ENCODE data around the gene GAREM2. TPM values are rescaled to one million over a fixed set of nuclear protein-coding genes. Genes with fewer than 3 reads are reported as not detected.

Gene GAREM2
- total RNA-seq, 1 experiment from 2014 or later = 2.8 TPM

DNA sequence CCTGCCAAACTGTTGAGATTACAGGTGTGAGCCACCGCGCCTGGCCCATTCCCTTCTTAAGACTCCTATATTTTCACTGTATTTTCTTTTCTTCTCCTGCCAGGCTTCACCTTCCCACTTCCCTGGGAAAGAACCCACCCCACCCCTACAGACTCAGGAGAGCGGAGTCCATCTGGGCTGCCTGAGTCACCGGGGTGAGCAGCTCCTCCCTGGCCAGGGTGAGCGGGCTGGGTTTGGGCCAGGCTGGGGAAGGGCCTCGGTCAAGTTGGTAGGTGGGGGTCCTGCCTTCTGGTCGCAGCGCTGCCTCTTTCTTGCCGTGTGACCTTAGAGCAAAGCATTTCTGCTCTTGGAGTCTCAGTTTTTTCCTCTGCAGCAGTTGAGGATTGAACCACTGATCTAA lies 2.1 kb upstream of the GAREM2 start:
- Histone ChIP-seq H3K27me3 (replicated peaks; ENCODE audit: insufficient read depth, low read depth, low read length, poor library complexity) (no peaks in the 10 kb centered on the region), H3K4me3 (ENCODE audit: low read depth, low read length, poor library complexity, severe bottlenecking) (no peak overlapping the region), H3K27ac (ENCODE audit: low read depth, low read length, poor library complexity, severe bottlenecking) (no peak overlapping the region), H3K9me3 (ENCODE audit: low read depth, low read length, poor library complexity, severe bottlenecking) (no peaks in the 10 kb centered on the region), H3K36me3 (ENCODE audit: insufficient read depth, low read length, poor library complexity, severe bottlenecking) (no peaks in the 10 kb centered on the region), H3K4me1 (ENCODE audit: insufficient read depth, low read length, poor library complexity, severe bottlenecking) (no peaks in the 10 kb centered on the region)
- ChIA-PET POLR2A (ENCODE audit: low non-redundant PET) (no interaction called here), CTCF (no interaction called here)
- no peak for TF ChIP-seq EZH2 (IDR thresholded peaks at IDR 0.05; ENCODE audit: borderline replicate concordance, low read depth, low read length, poor library complexity, severe bottlenecking)
- TF ChIP-seq, protein P1, sequence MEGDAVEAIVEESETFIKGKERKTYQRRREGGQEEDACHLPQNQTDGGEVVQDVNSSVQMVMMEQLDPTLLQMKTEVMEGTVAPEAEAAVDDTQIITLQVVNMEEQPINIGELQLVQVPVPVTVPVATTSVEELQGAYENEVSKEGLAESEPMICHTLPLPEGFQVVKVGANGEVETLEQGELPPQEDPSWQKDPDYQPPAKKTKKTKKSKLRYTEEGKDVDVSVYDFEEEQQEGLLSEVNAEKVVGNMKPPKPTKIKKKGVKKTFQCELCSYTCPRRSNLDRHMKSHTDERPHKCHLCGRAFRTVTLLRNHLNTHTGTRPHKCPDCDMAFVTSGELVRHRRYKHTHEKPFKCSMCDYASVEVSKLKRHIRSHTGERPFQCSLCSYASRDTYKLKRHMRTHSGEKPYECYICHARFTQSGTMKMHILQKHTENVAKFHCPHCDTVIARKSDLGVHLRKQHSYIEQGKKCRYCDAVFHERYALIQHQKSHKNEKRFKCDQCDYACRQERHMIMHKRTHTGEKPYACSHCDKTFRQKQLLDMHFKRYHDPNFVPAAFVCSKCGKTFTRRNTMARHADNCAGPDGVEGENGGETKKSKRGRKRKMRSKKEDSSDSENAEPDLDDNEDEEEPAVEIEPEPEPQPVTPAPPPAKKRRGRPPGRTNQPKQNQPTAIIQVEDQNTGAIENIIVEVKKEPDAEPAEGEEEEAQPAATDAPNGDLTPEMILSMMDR (conservative IDR thresholded peaks at IDR 0.05; ENCODE audit: low read depth, low read length) = no peak
- BruUV-seq (replicated peaks) = no TSS peak
- intact Hi-C loops (cut with micrococcal nuclease; ENCODE audit: unreplicated experiment) = no loop called here
- no peak for DNase-seq (ENCODE audit: low spot score)

GRCh38 chr2:26172189-26172870 lies 558 bp upstream of the GAREM2 start:
- intact Hi-C loops (cut with micrococcal nuclease; ENCODE audit: unreplicated experiment) = no loop called here
- TF ChIP-seq, protein P1 (conservative IDR thresholded peaks at IDR 0.05; ENCODE audit: low read depth, low read length) = no peak
- TF ChIP-seq EZH2 (IDR thresholded peaks at IDR 0.05; ENCODE audit: borderline replicate concordance, low read depth, low read length, poor library complexity, severe bottlenecking) = no peak
- Histone ChIP-seq H3K4me3 (ENCODE audit: low read depth, low read length, poor library complexity, severe bottlenecking) (peak overlapping the region; percentile 35), H3K27ac (ENCODE audit: low read depth, low read length, poor library complexity, severe bottlenecking) (no peak overlapping the region), H3K9me3 (ENCODE audit: low read depth, low read length, poor library complexity, severe bottlenecking) (no peaks in the 10 kb centered on the region), H3K36me3 (ENCODE audit: insufficient read depth, low read length, poor library complexity, severe bottlenecking) (no peaks in the 10 kb centered on the region), H3K4me1 (ENCODE audit: insufficient read depth, low read length, poor library complexity, severe bottlenecking) (no peaks in the 10 kb centered on the region), H3K27me3 (replicated peaks; ENCODE audit: insufficient read depth, low read depth, low read length, poor library complexity) (no peaks in the 10 kb centered on the region)
- ChIA-PET CTCF (interaction anchor here (0.6 kb wide), 1 partner anchor 201 kb away, joined by 3 read pairs; no protein-coding TSS in a partner anchor), POLR2A (ENCODE audit: low non-redundant PET) (no interaction called here)
- no peak for DNase-seq (ENCODE audit: low spot score)
- BruUV-seq (replicated peaks) = no TSS peak

- Histone ChIP-seq H3K4me3 (ENCODE audit: low read depth, low read length, poor library complexity, severe bottlenecking) (peak overlapping the region; percentile 68), H3K9me3 (ENCODE audit: low read depth, low read length, poor library complexity, severe bottlenecking) (no peaks in the 10 kb centered on the region), H3K27ac (ENCODE audit: low read depth, low read length, poor library complexity, severe bottlenecking) (no peak overlapping the region), H3K36me3 (ENCODE audit: insufficient read depth, low read length, poor library complexity, severe bottlenecking) (no peaks in the 10 kb centered on the region), H3K27me3 (replicated peaks; ENCODE audit: insufficient read depth, low read depth, low read length, poor library complexity) (no peaks in the 10 kb centered on the region), H3K4me1 (ENCODE audit: insufficient read depth, low read length, poor library complexity, severe bottlenecking) (peaks cover 2% of the 10 kb centered on the region)
- intact Hi-C loops (cut with micrococcal nuclease; ENCODE audit: unreplicated experiment) = no loop called here
- CTCF ChIA-PET = no interaction called here
- TF ChIP-seq EZH2 (IDR thresholded peaks at IDR 0.05; ENCODE audit: borderline replicate concordance, low read depth, low read length, poor library complexity, severe bottlenecking) = no peak
- TF ChIP-seq, protein P1 (conservative IDR thresholded peaks at IDR 0.05; ENCODE audit: low read depth, low read length) = no peak
- DNase-seq (ENCODE audit: low spot score) = no peak
- POLR2A ChIA-PET (ENCODE audit: low non-redundant PET) = no interaction called here
- no TSS peak for BruUV-seq (replicated peaks)
Observed at GRCh38 chr2:26173776-26174482, 1.0 kb downstream of the GAREM2 start.

Measured in A673 (cell line).